HEK293 (cell line): Measurements from ENCODE around the gene TACC2.

Experiments used
- KLF10 ChIP-seq: fragments of 450-650 bp; IDR thresholded peaks from 2 replicates; pipeline ENCODE4 v1.5.1; 2018; ENCODE audit warnings: missing biosample characterization, mild to moderate bottlenecking, missing genetic modification characterization
- MYNN ChIP-seq: fragments of 450-650 bp; formaldehyde crosslinking; IDR thresholded peaks from 2 replicates; pipeline ENCODE4 v1.5.1; 2016; ENCODE audit warnings: missing biosample characterization, missing genetic modification characterization, borderline replicate concordance
- PRDM1 ChIP-seq: fragments of 450-650 bp; formaldehyde crosslinking; IDR thresholded peaks from 2 replicates; pipeline ENCODE4; 2016; ENCODE audit warnings: missing biosample characterization, missing genetic modification characterization
- REST ChIP-seq: fragments of 450-650 bp; formaldehyde crosslinking; IDR thresholded peaks from 2 replicates; pipeline ENCODE4 v1.5.1; 2016; ENCODE audit warnings: missing biosample characterization, missing genetic modification characterization
- SCRT1 ChIP-seq: fragments of 450-650 bp; formaldehyde crosslinking; IDR thresholded peaks from 2 replicates; pipeline ENCODE4 v1.5.1; 2016; ENCODE audit warnings: missing biosample characterization, missing genetic modification characterization, borderline replicate concordance
- ZBTB48 ChIP-seq: fragments of 450-650 bp; formaldehyde crosslinking; IDR thresholded peaks from 2 replicates; pipeline ENCODE4 v1.5.1; 2016; ENCODE audit warnings: missing biosample characterization, missing genetic modification characterization
- ZBTB8A ChIP-seq: fragments of 450-650 bp; formaldehyde crosslinking; IDR thresholded peaks from 2 replicates; pipeline ENCODE4 v1.5.1; 2016; ENCODE audit warnings: missing biosample characterization, missing genetic modification characterization
- ZNF202 ChIP-seq: fragments of 450-650 bp; formaldehyde crosslinking; IDR thresholded peaks from 2 replicates; pipeline ENCODE4 v1.5.1; 2016; ENCODE audit warnings: missing biosample characterization, missing genetic modification characterization, borderline replicate concordance
- ZNF292 ChIP-seq: fragments of 450-650 bp; formaldehyde crosslinking; IDR thresholded peaks from 2 replicates; pipeline ENCODE4 v1.5.1; 2016; ENCODE audit warnings: low read depth, missing biosample characterization, missing genetic modification characterization, borderline replicate concordance
- ZNF350 ChIP-seq: fragments of 450-650 bp; formaldehyde crosslinking; IDR thresholded peaks from 2 replicates; pipeline ENCODE4 v1.5.0; 2017; ENCODE audit warnings: missing biosample characterization, mild to moderate bottlenecking, missing genetic modification characterization
- ZNF416 ChIP-seq: fragments of 450-650 bp; formaldehyde crosslinking; IDR thresholded peaks from 2 replicates; pipeline ENCODE4 v1.5.1; 2016; ENCODE audit warnings: missing biosample characterization, missing genetic modification characterization
- ZNF426 ChIP-seq: fragments of 450-650 bp; formaldehyde crosslinking; IDR thresholded peaks from 2 replicates; pipeline ENCODE4 v1.5.1; 2017; ENCODE audit warnings: missing biosample characterization, missing genetic modification characterization, mild to moderate bottlenecking, inconsistent platforms, moderate library complexity
- ZNF473 ChIP-seq: fragments of 450-650 bp; formaldehyde crosslinking; IDR thresholded peaks from 2 replicates; pipeline ENCODE4 v1.5.1; 2017; ENCODE audit warnings: missing biosample characterization, missing genetic modification characterization
- ZNF518A ChIP-seq: fragments of 450-650 bp; formaldehyde crosslinking; conservative IDR thresholded peaks from 2 replicates; pipeline ENCODE4 v1.5.1; 2016; ENCODE audit warnings: low read depth, missing biosample characterization, missing genetic modification characterization
- ZNF560 ChIP-seq: fragments of 450-650 bp; formaldehyde crosslinking; IDR thresholded peaks from 2 replicates; pipeline ENCODE4 v1.5.1; 2017; ENCODE audit warnings: missing biosample characterization, missing genetic modification characterization, borderline replicate concordance
- ZNF596 ChIP-seq: fragments of 450-650 bp; IDR thresholded peaks from 2 replicates; pipeline ENCODE4 v1.5.0; 2018; ENCODE audit warnings: missing biosample characterization, mild to moderate bottlenecking, missing genetic modification characterization, moderate library complexity
- ZNF600 ChIP-seq: fragments of 450-650 bp; formaldehyde crosslinking; IDR thresholded peaks from 2 replicates; pipeline ENCODE4 v1.5.1; 2016; ENCODE audit warnings: missing biosample characterization, missing genetic modification characterization
- ZNF654 ChIP-seq: fragments of 450-650 bp; formaldehyde crosslinking; IDR thresholded peaks from 2 replicates; pipeline ENCODE4 v1.5.1; 2016; ENCODE audit warnings: low read depth, missing biosample characterization, missing genetic modification characterization
- ZNF785 ChIP-seq: fragments of 450-650 bp; formaldehyde crosslinking; IDR thresholded peaks from 2 replicates; pipeline ENCODE4 v1.5.1; 2016; ENCODE audit warnings: missing biosample characterization, missing genetic modification characterization
- ZNF843 ChIP-seq: fragments of 450-650 bp; formaldehyde crosslinking; IDR thresholded peaks from 2 replicates; pipeline ENCODE4 v1.5.1; 2016; ENCODE audit warnings: missing biosample characterization, missing genetic modification characterization
- TF ChIP-seq, protein P1 (sequence below): fragments of 450-650 bp; formaldehyde crosslinking; IDR thresholded peaks from 2 replicates; pipeline ENCODE4 v1.5.1; 2016; ENCODE audit warnings: missing biosample characterization, missing genetic modification characterization
- TF ChIP-seq, protein P2 (sequence below): fragments of 450-650 bp; formaldehyde crosslinking; IDR thresholded peaks from 2 replicates; pipeline ENCODE4 v1.5.1; 2016; ENCODE audit warnings: missing biosample characterization, missing genetic modification characterization, borderline replicate concordance
- TF ChIP-seq, protein P3 (sequence below): fragments of 450-650 bp; formaldehyde crosslinking; IDR thresholded peaks from 2 replicates; pipeline ENCODE4 v1.5.1; 2016; ENCODE audit warnings: missing biosample characterization, missing genetic modification characterization

Gene TACC2

DNA sequence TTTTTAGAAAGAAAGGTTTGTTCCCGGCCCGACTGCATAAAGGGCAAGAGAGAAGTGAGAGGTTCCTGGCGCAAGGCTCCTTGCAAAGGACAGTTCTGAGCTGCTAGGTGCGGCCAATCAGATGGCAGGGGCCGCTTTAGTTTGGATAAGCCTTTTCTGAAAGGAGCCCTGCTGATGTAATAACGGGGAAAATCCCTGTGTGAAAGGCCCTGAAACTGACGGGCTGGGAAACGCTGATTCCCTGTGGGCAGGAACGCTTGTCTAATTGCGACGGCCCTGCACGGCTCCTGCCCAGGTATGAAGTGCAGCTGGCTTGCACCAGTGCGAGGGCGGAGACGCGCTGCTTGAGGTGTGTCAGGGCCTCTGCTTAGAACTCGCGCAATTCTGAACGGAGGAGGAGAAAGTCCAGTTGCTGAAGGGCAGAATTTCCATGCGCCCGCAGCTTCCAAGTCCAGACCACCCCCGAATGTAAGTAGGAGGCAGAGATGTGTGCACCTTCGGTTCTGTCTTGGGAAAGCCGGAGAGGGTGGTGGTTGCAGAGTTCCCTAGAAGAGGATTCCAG lies 30.5 kb downstream of the TACC2 start (continued):
- TF ChIP-seq, protein P1, sequence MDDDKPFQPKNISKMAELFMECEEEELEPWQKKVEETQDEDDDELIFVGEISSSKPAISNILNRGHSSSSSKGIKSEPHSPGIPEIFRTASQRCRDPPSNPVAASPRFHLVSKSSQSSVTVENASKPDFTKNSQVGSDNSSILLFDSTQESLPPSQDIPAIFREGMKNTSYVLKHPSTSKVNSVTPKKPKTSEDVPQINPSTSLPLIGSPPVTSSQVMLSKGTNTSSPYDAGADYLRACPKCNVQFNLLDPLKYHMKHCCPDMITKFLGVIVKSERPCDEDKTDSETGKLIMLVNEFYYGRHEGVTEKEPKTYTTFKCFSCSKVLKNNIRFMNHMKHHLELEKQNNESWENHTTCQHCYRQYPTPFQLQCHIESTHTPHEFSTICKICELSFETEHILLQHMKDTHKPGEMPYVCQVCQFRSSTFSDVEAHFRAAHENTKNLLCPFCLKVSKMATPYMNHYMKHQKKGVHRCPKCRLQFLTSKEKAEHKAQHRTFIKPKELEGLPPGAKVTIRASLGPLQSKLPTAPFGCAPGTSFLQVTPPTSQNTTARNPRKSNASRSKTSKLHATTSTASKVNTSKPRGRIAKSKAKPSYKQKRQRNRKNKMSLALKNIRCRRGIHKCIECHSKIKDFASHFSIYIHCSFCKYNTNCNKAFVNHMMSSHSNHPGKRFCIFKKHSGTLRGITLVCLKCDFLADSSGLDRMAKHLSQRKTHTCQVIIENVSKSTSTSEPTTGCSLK: no peak
- peak; percentile 83 for TF ChIP-seq PRDM1 (tag by site-specific recombination)
- TF ChIP-seq ZNF202 (tag by site-specific recombination): no peak
- peak; percentile 89 for TF ChIP-seq ZNF600 (tag by site-specific recombination)
- no peak for TF ChIP-seq ZNF473 (tag by site-specific recombination)
- TF ChIP-seq ZNF596 (tag by site-specific recombination): no peak
- no peak for TF ChIP-seq ZNF843 (tag by site-specific recombination)
- no peak for TF ChIP-seq REST
- TF ChIP-seq ZNF654: no peak
- no peak for TF ChIP-seq KLF10 (tag by site-specific recombination)
- no peak for TF ChIP-seq ZNF560 (tag by site-specific recombination)
- no peak for TF ChIP-seq ZNF416 (tag by site-specific recombination)
- TF ChIP-seq ZNF518A: no peak
- TF ChIP-seq SCRT1: no peak
- TF ChIP-seq ZBTB48 (tag by site-specific recombination): 0 out of 2 replicates have a peak, but pooled peaks have one; percentile 36
- TF ChIP-seq, protein P2, sequence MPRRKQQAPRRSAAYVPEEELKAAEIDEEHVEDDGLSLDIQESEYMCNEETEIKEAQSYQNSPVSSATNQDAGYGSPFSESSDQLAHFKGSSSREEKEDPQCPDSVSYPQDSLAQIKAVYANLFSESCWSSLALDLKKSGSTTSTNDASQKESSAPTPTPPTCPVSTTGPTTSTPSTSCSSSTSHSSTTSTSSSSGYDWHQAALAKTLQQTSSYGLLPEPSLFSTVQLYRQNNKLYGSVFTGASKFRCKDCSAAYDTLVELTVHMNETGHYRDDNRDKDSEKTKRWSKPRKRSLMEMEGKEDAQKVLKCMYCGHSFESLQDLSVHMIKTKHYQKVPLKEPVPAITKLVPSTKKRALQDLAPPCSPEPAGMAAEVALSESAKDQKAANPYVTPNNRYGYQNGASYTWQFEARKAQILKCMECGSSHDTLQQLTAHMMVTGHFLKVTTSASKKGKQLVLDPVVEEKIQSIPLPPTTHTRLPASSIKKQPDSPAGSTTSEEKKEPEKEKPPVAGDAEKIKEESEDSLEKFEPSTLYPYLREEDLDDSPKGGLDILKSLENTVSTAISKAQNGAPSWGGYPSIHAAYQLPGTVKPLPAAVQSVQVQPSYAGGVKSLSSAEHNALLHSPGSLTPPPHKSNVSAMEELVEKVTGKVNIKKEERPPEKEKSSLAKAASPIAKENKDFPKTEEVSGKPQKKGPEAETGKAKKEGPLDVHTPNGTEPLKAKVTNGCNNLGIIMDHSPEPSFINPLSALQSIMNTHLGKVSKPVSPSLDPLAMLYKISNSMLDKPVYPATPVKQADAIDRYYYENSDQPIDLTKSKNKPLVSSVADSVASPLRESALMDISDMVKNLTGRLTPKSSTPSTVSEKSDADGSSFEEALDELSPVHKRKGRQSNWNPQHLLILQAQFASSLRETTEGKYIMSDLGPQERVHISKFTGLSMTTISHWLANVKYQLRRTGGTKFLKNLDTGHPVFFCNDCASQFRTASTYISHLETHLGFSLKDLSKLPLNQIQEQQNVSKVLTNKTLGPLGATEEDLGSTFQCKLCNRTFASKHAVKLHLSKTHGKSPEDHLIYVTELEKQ (tag by site-specific recombination): no peak
- no peak for TF ChIP-seq MYNN (tag by site-specific recombination)
- TF ChIP-seq, protein P3, sequence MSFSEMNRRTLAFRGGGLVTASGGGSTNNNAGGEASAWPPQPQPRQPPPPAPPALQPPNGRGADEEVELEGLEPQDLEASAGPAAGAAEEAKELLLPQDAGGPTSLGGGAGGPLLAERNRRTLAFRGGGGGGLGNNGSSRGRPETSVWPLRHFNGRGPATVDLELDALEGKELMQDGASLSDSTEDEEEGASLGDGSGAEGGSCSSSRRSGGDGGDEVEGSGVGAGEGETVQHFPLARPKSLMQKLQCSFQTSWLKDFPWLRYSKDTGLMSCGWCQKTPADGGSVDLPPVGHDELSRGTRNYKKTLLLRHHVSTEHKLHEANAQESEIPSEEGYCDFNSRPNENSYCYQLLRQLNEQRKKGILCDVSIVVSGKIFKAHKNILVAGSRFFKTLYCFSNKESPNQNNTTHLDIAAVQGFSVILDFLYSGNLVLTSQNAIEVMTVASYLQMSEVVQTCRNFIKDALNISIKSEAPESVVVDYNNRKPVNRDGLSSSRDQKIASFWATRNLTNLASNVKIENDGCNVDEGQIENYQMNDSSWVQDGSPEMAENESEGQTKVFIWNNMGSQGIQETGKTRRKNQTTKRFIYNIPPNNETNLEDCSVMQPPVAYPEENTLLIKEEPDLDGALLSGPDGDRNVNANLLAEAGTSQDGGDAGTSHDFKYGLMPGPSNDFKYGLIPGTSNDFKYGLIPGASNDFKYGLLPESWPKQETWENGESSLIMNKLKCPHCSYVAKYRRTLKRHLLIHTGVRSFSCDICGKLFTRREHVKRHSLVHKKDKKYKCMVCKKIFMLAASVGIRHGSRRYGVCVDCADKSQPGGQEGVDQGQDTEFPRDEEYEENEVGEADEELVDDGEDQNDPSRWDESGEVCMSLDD (tag by site-specific recombination): no peak
- no peak for TF ChIP-seq ZNF292
- no peak for TF ChIP-seq ZNF785
- no peak for TF ChIP-seq ZNF426 (tag by site-specific recombination)
- peak; percentile 65; the same call in 1 of the 2 replicates for TF ChIP-seq ZBTB8A (tag by site-specific recombination)
- TF ChIP-seq ZNF350 (tag by site-specific recombination): peak; percentile 94
